HepG2 (cell line): ENCODE data around the gene CUL9. TPM values are rescaled to one million over a fixed set of nuclear protein-coding genes. Genes with fewer than 3 reads are reported as not detected.

ENCODE experiments used
- ATF1 ChIP-seq: IDR thresholded peaks from 2 replicates; pipeline ENCODE4 v1.6.1; 2016; ENCODE audit warnings: mild to moderate bottlenecking, control low read depth
- ETV5 ChIP-seq: IDR thresholded peaks from 2 replicates; pipeline ENCODE4 v1.6.1; 2018; ENCODE audit warnings: missing biosample characterization, missing genetic modification reagents, inconsistent platforms, borderline replicate concordance
- EZH2 ChIP-seq: conservative IDR thresholded peaks from 2 replicates; pipeline ENCODE4 v1.6.1; 2012; ENCODE audit warnings: mild to moderate bottlenecking, low read depth, low read length, moderate library complexity
- FOXP1 ChIP-seq, 2 experiments: fragments of 450-650 bp in 1 of 2; IDR thresholded peaks; 2 replicates each; pipeline ENCODE4 v1.6.1; 2017 to 2018; ENCODE audit warnings: antibody characterized with exemption in 1 of 2
- GLI4 ChIP-seq: sonication (generic); formaldehyde crosslinking; IDR thresholded peaks from 2 replicates; pipeline ENCODE4 v1.5.1; 2020; ENCODE audit warnings: missing genetic modification reagents, mild to moderate bottlenecking, moderate library complexity, borderline replicate concordance
- HOXD1 ChIP-seq: sonication (generic); formaldehyde crosslinking; IDR thresholded peaks from 2 replicates; pipeline ENCODE4 v1.5.0; 2020; ENCODE audit warnings: missing genetic modification reagents
- RBAK ChIP-seq: sonication (generic); formaldehyde crosslinking; IDR thresholded peaks from 2 replicates; pipeline ENCODE4 v1.5.1; 2020; ENCODE audit warnings: mild to moderate bottlenecking, missing genetic modification reagents
- ZFP1 ChIP-seq: IDR thresholded peaks from 2 replicates; pipeline ENCODE4 v1.6.1; 2016
- ZNF275 ChIP-seq: sonication (generic); formaldehyde crosslinking; IDR thresholded peaks from 2 replicates; pipeline ENCODE4 v1.8.0; 2022; ENCODE audit warnings: missing genetic modification reagents, mild to moderate bottlenecking, inconsistent platforms, borderline replicate concordance
- ZNF484 ChIP-seq: sonication (generic); formaldehyde crosslinking; IDR thresholded peaks from 2 replicates; pipeline ENCODE4 v1.5.1; 2020; ENCODE audit warnings: mild to moderate bottlenecking, low read depth, missing genetic modification reagents, borderline replicate concordance
- ZNF780A ChIP-seq: sonication (generic); formaldehyde crosslinking; IDR thresholded peaks from 2 replicates; pipeline ENCODE4 v1.8.0; 2022; ENCODE audit warnings: mild to moderate bottlenecking, missing genetic modification reagents, moderate library complexity
- ZNF788 ChIP-seq: sonication (generic); formaldehyde crosslinking; IDR thresholded peaks from 2 replicates; pipeline ENCODE4 v1.5.0; 2020; ENCODE audit warnings: mild to moderate bottlenecking, missing genetic modification reagents, borderline replicate concordance
- polyA plus RNA-seq, 8 experiments: library from polyadenylated mRNA; depleted of rRNA in 3 of 8; stranded (reverse) in 7 of 8; unstranded in 1 of 8; fragments of >200 nt; fragmentation: Illumina TruSeq in 4 of 8; extraction: Trizol in 4 of 8; gene quantifications; 2 replicates each; pipeline versions ENCODE4 v1.2.1 to v1.2.3, GENCODE V29; 2011 to 2016; ENCODE audit warnings: low read depth in 4 of 8, missing spikeins in 1 of 8, mixed read lengths in 1 of 8; ENCODE audit not compliant: insufficient read depth in 1 of 8
- total RNA-seq, 5 experiments: library from RNA; depleted of rRNA; stranded (reverse); fragments of >200 nt; fragmentation: Illumina TruSeq; extraction: Trizol; gene quantifications; 2 replicates each; pipeline ENCODE4 v1.2.3, GENCODE V29; 2016; ENCODE audit warnings: low read depth in 1 of 5
- TF ChIP-seq, protein P1 (sequence below): sonication (generic); formaldehyde crosslinking; IDR thresholded peaks from 2 replicates; pipeline ENCODE4 v1.4.0; 2020; ENCODE audit warnings: missing genetic modification reagents; ENCODE audit errors: not compliant biosample characterization
- TF ChIP-seq, protein P2 (sequence below): IDR thresholded peaks from 2 replicates; pipeline ENCODE4 v1.4.0; 2020; ENCODE audit warnings: mild to moderate bottlenecking, missing genetic modification reagents
- TF ChIP-seq, protein P3 (sequence below): sonication (generic); formaldehyde crosslinking; IDR thresholded peaks from 2 replicates; pipeline ENCODE4 v1.4.0; 2020; ENCODE audit warnings: missing genetic modification reagents
- TF ChIP-seq, protein P4 (sequence below): fragments of 450-650 bp; IDR thresholded peaks from 2 replicates; pipeline ENCODE4 v1.6.1; 2016
- TF ChIP-seq, protein P5 (sequence below): sonication (generic); formaldehyde crosslinking; IDR thresholded peaks from 2 replicates; pipeline ENCODE4 v1.4.0; 2020; ENCODE audit warnings: mild to moderate bottlenecking, missing genetic modification reagents

CUL9 gene
- total and polyA plus RNA-seq, 2 of the 13 experiments (the other 11 are each of a cell fraction or from before 2014, with no cell fraction given) = 11.4 to 13.7 TPM

DNA sequence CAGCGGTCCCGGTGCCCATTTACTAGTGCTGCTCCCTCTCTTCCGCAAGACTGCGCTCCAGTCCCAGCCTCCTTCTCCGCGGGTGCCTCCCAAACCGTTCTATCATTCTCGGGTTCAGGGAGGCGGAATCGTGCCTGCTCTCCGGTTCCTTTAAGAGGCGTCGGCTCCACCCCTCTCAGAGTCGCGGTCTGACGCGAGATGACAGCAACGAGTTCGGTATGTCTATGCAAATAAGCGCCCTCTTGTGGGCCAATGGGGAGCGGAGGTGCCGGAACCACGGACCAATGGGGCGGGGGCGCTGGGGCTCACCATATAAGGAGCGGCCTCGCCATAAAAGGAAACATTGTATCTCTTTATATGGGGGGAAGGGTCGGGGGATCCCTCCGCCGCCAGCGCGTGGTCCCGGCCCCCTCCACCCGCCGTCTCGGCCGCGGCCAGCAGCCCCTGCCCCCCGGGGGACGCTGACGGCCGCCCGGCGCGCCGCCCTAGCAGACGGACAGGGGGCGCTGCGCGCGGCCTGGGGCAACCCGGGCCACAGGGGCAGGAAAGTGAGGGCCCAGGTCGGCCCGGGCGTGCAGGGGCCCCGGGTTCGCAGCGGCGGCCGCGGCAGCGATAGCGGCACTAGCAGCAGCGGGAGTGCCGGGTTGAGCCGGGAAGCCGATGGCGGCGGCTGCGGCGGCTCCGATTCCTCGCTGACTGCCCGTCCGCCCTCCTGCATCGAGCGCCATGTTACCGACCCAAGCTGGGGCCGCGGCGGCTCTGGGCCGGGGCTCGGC is 10.9 kb upstream of the CUL9 start, which contains the start of gene SRF (continued):
- TF ChIP-seq, protein P1, sequence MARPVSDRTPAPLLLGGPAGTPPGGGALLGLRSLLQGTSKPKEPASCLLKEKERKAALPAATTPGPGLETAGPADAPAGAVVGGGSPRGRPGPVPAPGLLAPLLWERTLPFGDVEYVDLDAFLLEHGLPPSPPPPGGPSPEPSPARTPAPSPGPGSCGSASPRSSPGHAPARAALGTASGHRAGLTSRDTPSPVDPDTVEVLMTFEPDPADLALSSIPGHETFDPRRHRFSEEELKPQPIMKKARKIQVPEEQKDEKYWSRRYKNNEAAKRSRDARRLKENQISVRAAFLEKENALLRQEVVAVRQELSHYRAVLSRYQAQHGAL = no peak
- TF ChIP-seq ATF1 (CRISPR knock-in tag) = peak; percentile 70; the same call in 1 of the 2 replicates
- no peak for TF ChIP-seq GLI4 (CRISPR knock-in tag)
- TF ChIP-seq ZNF484 (CRISPR knock-in tag) = no peak
- 0 out of 2 replicates have a peak, but pooled peaks have one; percentile 43 for TF ChIP-seq HOXD1 (CRISPR knock-in tag)
- peak; percentile 17; the same call in 1 of the 2 replicates for TF ChIP-seq ZFP1 (CRISPR knock-in tag)
- TF ChIP-seq, protein P2, sequence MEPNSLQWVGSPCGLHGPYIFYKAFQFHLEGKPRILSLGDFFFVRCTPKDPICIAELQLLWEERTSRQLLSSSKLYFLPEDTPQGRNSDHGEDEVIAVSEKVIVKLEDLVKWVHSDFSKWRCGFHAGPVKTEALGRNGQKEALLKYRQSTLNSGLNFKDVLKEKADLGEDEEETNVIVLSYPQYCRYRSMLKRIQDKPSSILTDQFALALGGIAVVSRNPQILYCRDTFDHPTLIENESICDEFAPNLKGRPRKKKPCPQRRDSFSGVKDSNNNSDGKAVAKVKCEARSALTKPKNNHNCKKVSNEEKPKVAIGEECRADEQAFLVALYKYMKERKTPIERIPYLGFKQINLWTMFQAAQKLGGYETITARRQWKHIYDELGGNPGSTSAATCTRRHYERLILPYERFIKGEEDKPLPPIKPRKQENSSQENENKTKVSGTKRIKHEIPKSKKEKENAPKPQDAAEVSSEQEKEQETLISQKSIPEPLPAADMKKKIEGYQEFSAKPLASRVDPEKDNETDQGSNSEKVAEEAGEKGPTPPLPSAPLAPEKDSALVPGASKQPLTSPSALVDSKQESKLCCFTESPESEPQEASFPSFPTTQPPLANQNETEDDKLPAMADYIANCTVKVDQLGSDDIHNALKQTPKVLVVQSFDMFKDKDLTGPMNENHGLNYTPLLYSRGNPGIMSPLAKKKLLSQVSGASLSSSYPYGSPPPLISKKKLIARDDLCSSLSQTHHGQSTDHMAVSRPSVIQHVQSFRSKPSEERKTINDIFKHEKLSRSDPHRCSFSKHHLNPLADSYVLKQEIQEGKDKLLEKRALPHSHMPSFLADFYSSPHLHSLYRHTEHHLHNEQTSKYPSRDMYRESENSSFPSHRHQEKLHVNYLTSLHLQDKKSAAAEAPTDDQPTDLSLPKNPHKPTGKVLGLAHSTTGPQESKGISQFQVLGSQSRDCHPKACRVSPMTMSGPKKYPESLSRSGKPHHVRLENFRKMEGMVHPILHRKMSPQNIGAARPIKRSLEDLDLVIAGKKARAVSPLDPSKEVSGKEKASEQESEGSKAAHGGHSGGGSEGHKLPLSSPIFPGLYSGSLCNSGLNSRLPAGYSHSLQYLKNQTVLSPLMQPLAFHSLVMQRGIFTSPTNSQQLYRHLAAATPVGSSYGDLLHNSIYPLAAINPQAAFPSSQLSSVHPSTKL (CRISPR knock-in tag) = peak; percentile 19; the same call in 1 of the 2 replicates
- TF ChIP-seq, protein P3, sequence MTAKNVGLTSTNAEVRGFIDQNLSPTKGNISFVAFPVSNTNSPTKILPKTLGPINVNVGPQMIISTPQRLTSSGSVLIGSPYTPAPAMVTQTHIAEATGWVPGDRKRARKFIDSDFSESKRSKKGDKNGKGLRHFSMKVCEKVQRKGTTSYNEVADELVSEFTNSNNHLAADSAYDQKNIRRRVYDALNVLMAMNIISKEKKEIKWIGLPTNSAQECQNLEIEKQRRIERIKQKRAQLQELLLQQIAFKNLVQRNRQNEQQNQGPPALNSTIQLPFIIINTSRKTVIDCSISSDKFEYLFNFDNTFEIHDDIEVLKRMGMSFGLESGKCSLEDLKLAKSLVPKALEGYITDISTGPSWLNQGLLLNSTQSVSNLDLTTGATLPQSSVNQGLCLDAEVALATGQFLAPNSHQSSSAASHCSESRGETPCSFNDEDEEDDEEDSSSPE (CRISPR knock-in tag) = peak; percentile 66
- TF ChIP-seq, protein P4, sequence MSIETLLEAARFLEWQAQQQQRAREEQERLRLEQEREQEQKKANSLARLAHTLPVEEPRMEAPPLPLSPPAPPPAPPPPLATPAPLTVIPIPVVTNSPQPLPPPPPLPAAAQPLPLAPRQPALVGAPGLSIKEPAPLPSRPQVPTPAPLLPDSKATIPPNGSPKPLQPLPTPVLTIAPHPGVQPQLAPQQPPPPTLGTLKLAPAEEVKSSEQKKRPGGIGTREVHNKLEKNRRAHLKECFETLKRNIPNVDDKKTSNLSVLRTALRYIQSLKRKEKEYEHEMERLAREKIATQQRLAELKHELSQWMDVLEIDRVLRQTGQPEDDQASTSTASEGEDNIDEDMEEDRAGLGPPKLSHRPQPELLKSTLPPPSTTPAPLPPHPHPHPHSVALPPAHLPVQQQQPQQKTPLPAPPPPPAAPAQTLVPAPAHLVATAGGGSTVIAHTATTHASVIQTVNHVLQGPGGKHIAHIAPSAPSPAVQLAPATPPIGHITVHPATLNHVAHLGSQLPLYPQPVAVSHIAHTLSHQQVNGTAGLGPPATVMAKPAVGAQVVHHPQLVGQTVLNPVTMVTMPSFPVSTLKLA = peak; percentile 42
- TF ChIP-seq ZNF780A = no peak; the same call in 1 of the 2 replicates
- peak; percentile 27; the same call in 1 of the 2 replicates for TF ChIP-seq ETV5 (CRISPR knock-in tag)
- TF ChIP-seq EZH2 = no peak
- no peak for TF ChIP-seq ZNF788 (CRISPR knock-in tag)
- TF ChIP-seq ZNF275 (CRISPR knock-in tag) = 0 out of 2 replicates have a peak, but pooled peaks have one; percentile 39
- TF ChIP-seq RBAK (CRISPR knock-in tag) = no peak
- TF ChIP-seq FOXP1 (IDR thresholded peaks at IDR 0.05) = no peak
- no peak; the same call in 1 of the 2 replicates for TF ChIP-seq FOXP1 (CRISPR knock-in tag; IDR thresholded peaks at IDR 0.05)
- TF ChIP-seq, protein P5, sequence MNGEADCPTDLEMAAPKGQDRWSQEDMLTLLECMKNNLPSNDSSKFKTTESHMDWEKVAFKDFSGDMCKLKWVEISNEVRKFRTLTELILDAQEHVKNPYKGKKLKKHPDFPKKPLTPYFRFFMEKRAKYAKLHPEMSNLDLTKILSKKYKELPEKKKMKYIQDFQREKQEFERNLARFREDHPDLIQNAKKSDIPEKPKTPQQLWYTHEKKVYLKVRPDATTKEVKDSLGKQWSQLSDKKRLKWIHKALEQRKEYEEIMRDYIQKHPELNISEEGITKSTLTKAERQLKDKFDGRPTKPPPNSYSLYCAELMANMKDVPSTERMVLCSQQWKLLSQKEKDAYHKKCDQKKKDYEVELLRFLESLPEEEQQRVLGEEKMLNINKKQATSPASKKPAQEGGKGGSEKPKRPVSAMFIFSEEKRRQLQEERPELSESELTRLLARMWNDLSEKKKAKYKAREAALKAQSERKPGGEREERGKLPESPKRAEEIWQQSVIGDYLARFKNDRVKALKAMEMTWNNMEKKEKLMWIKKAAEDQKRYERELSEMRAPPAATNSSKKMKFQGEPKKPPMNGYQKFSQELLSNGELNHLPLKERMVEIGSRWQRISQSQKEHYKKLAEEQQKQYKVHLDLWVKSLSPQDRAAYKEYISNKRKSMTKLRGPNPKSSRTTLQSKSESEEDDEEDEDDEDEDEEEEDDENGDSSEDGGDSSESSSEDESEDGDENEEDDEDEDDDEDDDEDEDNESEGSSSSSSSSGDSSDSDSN (CRISPR knock-in tag) = peak; percentile 93
